Measurements from ENCODE around the gene UTP25.

DNA sequence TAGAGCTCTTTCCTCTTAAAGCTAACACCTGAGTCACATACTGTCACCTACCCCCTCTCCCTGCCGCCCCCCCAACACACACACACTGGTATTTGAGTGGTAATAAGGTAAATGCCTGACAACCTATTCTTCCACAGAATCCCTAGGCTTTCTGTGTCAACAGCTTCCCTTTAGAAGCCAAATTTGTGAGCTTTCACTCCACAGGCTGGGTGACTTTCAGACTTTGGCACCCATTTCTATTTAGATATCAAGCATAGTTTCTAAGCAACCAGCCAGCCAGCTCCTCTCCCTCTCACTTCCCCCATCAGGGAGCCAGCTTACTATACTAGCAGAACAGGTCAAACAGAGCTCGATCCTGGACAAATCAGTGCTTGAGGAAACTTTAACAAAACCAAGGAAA, 40.2 kb upstream of the UTP25 start:
- TF ChIP-seq EZH2 (IDR thresholded peaks at IDR 0.05; ENCODE audit: low read depth, unreplicated experiment) (no peak), ZNF331 (CRISPR knock-in tag; IDR thresholded peaks at IDR 0.05; ENCODE audit: low read depth) (no peak), EZH2phosphoT487 (IDR thresholded peaks at IDR 0.05; ENCODE audit: unreplicated experiment) (no peak)
